SK-N-MC (cell line): ENCODE data around the gene CCDC69.

Experiments used
- EZH2 ChIP-seq: fragments of 200-600 bp; sonication (generic); IDR thresholded peaks from one replicate; pipeline ENCODE4 v1.6.1; 2017; ENCODE audit warnings: antibody characterized with exemption
- POLR2AphosphoS5 ChIP-seq: IDR thresholded peaks from 2 replicates; pipeline ENCODE4 v1.6.1; 2012; ENCODE audit warnings: mild to moderate bottlenecking, low read depth, low read length, borderline replicate concordance

DNA sequence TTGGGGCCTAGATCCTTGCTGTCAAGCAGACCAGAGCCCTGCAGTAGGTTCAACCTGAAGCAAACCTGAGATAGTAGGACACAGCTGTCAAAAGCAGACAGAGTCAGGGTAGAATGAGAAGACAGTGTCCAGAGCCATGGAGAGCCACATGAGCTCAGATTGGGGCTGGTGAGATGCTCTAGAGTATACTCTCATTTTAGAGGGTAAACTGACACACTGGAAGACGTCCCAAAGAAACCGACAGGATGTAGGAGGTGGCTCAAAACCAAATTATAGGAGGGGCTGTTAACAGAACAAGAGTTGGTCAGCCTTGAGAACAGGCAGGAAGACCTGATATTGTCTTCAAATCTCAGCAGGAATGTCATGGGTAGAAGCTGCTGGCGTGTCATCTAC lies 11.5 kb downstream of the CCDC69 start:
- TF ChIP-seq POLR2AphosphoS5 (no peak), EZH2 (no peak)
